Fibroblast of skin of abdomen (primary cell): Measurements from ENCODE around the gene BAD.

ENCODE experiments used
- DNase-seq: peaks from one replicate; pipeline ENCODE4 v3.0.0-alpha.2; 2013

The BAD gene

DNA sequence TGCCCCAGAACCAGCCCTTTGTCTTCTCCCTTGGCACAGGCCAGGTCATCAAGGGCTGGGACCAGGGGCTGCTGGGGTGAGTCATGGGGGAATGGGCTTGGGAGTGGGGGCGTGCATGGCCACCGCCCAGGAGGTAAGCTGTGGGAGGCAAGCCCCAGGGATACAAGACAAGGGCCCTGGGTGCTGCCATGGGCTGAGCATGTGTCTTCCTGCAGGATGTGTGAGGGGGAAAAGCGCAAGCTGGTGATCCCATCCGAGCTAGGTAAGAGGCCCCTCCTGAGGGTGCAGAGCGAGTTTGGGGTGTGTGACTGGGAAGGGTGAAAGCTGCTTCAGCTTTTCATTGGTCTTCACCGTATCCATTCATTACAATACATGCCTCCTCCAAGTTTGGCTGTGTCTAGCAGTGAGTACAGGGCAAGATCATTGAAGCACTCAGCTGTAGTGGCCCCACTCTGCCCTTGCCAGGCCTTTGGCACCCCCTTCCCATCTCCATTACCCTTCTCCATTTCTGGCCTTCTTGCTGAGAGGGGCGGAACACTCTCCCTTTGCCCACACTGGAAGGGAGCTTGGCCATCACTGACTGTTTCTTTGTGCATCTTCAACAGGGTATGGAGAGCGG is 41.1 kb downstream of the BAD start:
- DNase-seq, result no peak

DNA sequence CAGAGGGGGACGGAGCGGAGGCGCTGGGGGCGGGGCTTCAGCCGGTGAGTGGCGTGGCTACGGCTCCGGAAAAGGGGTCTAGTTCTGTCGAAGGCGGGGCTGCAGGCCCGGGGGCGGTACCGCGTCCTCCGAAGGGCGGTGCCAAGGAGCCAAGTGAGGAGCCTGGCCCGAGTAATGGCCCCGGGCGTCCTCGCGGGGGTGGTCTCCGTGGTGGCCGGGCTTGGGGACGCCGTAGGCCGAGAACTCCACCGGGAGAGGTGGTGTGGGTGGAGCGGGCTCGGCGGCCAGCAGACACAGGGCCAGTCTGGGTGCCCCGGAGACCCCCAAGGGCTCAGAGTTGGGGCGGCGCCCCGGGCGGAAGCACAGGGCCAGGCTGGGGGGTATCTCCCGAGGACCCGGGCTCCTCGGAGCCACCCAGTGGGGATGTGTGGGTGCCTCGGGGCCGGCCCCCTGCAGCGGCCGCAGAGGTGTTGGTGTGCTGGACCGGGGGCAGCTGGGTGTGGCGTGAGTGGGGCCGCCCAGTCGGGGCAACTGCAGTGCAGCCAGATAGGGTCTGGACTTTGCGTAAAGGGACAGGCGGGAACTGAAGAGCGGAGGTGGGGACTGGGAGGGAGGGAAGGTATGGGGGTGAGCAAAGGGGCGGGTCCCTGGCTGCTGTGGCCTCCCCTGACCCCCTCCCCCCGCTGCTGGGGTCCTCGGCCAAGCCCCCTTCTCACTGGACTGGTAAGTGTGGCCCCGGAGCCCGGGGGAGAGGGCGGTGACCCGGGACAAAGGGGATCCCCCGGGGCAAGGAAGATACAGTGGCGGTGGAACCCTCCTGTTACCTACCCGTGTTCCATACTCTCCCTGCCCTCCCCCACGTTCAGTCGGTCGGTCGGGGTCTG is 42.7 kb downstream of the BAD start:
- DNase-seq, result no peak

DNA sequence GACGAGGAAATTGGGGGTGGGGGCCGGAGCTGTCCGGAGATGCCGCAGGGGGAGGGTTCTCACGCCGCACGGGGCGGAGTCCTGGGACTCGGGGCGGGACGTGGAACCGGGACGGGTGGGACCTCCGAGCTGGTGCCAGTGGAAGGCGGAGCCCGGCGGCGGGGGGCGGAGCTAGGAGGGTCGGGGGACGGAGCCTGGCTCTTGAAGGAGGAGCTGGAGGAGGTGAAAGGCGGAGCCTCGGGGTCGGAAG is 43.3 kb downstream of the BAD start:
- DNase-seq, result peak; percentile 99

DNA sequence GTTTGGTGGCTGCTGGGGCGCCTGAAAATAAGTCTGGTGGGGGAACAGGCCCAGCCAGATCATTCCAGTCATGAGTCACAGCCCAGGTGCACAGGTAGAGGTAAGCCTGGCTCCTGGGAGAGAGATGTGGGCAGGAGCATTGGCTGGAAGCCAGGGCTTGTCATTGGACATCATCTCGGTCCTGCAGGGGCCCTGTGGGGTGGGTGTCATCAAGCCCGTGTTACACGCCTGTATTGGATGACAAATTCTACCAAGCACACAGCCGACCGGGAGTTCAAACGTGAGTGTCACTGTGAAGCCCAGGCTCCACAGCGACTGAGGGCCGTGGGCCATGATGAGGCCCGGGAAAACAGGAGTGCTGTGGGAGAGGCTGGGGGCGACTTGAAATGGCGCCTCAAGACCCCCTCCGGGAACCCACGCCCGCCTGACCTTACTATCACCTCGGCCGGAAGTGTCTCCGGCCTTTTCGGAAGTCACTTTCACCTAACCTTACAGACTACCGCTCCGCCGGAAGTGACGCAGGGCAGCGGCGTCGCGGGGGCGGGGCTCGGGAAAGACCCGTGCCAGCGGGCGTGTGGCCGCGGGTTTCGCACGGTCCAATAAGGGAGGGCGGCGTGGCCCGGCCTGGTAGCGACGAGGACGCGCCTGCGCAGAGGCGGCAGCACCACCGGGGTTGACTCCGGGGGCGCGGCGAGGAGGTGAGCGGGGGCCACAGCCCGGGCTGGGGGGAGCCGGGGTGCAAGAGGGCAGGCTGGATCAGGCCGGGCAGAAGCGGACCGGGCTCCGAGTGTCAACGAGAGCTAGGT is 43.8 kb downstream of the BAD start, which contains the start of gene FKBP2:
Gene FKBP2, plus strand, starts transcription at position 661 of the 806 bp plus-strand sequence. CDS start 1,293 bp downstream, outside the sequence.
- DNase-seq, result peak; percentile 97

DNA sequence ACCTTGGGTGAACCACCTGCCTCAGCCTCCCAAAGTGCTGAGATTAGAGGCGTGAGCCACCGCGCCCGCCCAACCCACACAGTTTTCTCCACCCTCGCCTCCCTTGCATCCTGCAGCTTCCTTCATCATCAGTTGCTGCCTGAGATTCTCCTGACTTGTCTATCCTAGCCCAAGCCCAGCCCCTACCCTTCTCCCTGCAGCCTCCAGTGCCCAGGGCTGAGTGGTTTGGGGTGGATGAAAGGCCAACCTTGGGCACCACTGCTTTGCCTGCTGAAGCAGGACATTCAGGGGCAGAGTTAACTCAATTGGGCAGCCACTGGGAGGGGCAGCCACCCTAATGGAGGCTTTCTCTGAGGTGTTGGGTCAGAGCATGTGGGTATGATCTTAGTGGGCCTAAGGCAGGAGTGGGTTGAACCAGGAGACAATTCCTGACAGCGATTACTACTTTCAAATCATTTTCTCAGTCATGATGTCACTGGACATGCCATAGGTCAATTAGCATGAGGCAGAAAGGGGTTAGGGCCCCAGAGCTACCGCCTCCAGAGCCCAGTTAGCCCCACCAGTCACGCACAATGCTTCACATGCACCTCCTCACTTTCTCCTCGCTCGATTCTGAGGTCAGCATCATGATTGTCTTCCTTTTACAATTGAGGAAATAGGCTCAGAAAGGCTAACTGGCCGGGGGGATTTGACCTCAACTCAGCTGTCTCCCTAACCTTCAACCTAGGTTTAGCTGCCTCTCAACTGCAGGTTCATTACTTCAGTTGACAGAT is 44.6 kb downstream of the BAD start:
- DNase-seq, result no peak

DNA sequence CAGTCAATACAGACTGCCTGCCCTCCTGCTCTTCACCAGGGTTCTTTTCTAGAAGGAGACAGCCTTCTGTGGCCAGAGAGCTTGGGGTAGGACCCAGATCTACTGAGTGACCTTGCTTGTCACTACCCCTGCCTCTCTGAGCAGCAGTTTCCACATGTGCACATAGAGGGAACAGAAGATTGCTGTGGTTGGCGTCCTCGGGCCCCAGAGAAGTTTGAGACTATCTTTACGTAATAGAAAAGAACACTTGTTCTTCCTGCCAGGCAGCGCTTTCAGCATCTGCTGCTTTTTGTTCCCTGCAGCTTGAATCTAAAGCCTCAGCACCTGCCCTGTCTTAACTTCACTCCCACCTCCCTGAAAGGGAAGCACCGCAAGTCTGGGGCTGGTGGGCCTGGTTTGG is 45.5 kb downstream of the BAD start:
- DNase-seq, result no peak

DNA sequence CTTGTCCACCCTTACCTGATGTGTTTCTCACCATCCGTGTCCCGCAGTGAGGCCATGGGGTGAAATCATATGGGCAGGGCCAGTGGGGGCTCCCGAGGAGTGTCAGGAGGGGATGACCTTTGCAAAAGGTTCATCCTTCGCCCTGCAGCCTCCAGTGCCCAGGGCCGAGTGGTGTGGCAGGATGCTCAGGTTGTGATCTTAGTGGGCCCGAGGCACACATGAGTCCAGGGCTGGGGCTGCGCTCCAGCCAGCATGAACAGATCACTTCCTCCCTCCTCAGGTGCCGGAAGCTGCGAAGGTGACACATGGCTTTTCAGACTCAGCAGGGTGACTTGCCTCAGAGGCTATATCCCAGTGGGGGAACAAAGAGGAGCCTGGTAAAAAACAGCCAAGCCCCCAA is 46.4 kb downstream of the BAD start:
- no peak for DNase-seq

DNA sequence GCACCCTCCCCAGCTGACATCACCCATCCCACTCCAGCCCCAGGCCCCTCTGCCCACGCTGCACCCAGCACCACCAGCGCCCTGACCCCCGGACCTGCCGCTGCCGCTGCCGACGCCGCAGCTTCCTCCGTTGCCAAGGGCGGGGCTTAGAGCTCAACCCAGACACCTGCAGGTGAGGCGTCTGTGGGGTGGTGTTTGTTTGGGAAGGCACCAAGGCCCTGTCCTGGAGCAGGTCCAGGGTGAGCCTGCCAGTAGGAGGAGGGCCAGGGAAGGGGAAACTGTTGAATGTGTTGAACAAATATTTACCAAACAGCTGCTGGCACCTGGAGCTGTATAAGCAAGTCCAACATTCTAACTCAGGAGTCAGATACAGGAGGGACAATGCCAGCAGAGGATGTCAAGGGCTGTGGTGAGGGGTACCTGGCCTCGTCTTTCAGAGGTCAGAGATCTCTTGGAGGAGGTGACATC is 46.9 kb downstream of the BAD start:
- no peak for DNase-seq

DNA sequence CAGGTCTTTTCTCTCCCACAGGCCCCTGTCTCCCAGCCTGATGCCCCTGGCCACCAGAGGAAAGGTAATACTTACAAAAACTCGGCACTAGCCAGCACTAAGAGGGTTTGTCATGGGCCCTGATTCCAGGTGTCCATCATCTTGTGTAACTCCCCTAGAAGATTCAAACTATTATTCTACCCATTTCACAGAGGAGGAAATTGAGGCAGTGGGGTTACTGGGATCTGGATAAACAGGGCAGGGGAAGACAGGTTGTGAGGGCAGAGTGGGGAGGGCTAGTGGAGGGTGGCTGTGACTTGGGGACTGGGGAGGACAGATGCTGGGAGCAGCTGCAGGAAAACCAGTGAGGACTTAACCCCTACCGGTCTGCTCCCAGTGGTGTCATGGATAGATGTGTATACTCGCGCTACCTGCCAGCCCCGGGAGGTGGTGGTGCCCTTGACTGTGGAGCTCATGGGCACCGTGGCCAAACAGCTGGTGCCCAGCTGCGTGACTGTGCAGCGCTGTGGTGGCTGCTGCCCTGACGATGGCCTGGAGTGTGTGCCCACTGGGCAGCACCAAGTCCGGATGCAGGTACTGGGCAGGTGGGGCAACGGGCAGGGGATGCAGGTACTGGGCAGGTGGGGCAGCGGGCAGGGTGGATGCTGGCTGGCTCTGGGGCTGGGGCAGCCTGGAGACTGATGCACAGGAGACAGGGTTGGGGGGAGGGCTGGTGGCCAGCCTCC is 48.9 kb downstream of the BAD start:
- DNase-seq, result no peak

DNA sequence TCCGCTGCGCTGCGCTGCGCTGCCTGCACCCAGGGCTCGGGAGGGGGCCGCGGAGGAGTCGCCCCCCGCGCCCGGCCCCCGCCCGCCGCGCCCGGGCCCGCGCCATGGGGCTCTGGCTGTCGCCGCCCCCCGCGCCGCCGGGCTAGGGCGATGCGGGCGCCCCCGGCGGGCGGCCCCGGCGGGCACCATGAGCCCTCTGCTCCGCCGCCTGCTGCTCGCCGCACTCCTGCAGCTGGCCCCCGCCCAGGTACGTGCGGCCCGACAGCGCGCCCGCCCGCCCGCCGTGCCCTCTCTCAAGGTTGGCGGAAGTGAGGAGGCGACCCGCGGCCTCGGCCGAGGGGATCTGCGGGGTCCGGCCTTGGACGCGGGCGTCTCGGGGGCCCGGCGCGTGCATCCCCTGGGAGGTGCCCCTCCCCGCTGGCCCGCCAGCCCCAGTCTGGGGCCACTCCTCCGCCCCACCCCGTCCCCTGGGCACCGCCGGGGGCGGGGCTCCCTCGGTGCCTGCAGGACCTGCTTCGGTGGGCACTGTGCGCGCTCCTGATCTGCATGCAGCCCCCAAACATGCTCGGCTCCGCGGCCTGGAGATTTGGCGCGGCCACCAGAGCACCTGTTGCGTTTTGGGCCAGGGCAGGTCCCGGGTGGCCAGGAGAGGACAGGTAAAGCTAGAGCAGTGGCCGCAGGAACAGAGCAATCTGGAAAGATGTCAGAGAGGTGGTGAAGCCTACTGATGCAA is 49.7 kb downstream of the BAD start:
- no peak for DNase-seq

DNA sequence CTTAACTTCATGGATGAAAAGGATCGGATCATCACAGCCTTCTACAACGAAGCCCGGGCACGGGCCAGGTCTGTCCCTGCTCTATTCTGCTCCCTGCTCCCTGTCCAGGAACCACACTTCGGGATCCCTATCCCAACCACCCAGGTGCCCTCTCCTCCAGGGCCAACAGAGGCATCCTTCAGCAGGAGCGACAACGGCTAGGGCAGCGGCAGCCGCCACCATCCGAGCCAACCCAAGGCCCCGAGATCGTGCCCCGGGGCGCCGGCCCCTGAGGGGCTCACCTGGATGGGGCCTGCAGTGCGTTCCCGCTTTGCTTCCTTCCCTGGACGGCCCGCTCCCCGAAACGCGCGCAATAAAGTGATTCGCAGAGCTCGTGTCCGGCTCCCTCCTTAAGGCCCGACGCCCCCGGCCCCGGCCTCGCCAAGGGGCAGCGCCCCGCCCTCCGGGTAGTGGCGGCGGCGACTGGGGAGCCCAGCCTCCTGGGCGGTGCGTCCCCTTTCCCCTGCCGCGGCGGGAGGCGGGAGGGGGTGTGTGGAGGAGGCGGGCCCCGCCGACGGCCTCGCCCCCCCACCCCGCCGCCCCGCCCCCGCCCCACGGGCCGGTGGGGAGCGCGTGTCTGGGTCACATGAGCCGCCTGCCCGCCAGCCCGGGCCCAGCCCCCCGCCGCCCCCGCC is 50.4 kb downstream of the BAD start, which contains the start of gene VEGFB:
Gene VEGFB, plus strand, starts transcription at position 672 of the 674 bp plus-strand sequence. CDS start 250 bp downstream, outside the sequence.
- DNase-seq, result peak; percentile 60

DNA sequence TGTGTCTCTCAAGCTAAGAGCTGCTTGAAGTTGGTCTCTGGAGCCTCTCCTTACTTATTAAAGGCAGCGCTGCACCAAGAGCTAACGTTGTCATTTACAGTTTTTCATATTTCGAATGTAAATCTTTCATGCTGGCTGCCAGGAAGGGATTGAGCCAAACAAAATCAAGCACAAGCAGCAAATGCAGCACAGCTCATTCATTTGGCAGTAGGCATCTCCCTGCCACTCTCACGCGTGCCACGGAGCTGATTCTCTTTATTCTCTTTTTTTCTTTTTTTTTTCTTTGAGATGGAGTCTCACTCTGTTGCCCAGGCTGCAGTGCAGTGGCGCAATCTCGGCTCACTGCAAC is 51.5 kb downstream of the BAD start:
- DNase-seq, result no peak

DNA sequence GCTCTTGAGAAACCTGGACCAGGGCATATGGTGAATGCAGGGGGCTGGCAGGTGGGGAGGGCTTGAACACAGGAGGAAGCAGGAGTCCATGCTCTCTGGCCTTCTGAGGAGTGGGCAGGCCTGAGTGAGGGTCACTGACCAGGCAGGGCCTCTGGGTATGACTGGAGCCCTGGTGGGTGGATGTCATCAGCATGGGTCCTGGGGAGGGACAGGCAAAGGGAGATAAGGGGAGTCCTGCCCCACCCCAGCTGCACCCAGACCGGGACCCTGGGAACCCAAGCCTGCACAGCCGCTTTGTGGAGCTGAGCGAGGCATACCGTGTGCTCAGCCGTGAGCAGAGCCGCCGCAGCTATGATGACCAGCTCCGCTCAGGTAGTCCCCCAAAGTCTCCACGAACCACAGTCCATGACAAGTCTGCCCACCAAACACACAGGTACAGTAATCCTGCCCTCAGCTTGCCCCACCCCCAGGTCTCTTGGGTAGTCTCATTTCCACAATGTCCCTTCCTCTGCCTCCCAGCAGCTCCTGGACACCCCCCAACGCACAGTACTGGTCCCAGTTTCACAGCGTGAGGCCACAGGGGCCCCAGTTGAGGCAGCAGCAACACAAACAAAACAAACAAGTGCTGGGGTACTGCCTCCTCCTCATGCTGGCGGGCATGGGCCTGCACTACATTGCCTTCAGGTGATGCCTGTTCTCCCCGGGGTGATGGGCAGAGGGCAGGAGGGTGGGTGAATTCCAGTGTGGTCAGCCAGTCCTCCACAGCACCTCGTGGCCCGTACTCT is 52.1 kb downstream of the BAD start:
- DNase-seq, result no peak

DNA sequence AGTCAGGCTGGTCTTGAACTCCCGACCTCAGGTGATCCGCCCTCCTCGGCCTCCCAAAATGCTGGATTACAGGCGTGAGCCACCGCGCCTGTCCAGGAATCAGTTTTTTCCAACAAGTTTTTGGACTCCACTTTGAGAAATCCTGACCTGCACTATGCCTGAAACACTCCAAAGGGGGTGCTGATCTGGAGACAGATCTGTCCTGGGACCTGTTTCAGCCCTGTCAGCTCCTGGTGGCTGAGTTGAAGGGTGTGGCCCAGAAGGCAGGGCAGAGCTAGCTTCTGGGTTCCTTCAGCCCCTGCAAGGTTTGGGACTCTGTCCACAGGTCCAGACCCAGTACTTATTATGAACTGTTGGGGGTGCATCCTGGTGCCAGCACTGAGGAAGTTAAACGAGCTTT is 52.9 kb downstream of the BAD start:
- no peak for DNase-seq

DNA sequence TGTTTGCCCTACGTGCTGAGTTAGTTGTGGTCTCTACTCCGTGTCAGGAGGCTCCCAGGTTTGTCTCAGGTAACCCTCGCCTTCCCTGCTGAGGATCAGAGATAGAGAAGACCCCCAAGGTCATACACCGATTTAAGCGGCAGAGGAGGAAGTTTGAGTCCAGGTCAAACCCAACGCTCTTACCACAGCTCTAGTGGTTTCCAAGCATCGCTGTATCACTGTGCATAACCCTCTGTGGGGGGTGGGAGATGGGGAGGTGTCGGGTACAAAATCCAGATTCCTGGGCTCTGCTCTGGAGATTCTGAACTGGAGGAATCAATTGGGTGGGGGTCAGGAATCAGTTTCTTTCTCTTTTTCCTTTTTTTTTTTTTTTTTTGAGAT is 53.5 kb downstream of the BAD start:
- no peak for DNase-seq

DNA sequence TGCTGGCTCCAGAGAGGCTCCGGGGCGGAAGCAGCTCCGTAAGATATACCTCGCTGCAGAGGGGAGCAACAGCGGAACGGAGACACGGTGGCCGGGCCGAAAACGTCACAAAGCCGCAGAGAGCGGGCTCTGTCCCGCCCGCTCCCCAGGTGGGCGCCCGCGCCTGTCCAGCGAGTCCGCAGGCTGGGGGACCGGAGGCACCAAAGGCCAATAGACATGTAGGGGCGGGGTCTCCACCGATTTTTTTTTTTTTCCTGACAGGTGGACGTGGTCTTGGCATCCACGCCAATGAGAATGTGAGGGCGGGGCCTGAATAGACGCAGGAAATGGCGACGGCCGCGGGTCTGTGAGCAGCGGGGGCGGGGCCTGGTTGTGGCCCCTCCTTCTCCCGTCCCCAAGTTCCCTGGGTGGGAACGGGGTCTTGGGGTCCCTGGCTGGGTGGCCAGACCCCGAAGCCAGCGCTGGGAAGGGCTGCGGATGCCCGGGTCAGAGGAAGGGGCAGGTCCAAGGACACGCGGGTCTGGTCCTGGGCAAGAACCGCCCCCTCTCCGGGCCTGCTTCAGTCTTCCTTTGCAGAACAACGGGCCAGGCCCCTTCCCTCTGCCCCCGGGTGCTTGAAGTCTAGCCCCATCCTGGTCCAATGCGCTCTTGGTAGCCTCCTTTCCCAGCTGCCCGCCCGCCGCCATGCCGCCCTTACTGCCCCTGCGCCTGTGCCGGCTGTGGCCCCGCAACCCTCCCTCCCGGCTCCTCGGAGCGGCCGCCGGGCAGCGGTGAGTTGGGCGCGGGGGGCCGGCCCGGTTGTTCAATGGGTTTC is 54.1 kb downstream of the BAD start, which contains the start of gene DNAJC4:
Gene DNAJC4, plus strand, starts transcription at position 378 of the 814 bp plus-strand sequence. Its CDS starts 307 bp downstream, at position 685.
- peak; percentile 86 for DNase-seq

DNA sequence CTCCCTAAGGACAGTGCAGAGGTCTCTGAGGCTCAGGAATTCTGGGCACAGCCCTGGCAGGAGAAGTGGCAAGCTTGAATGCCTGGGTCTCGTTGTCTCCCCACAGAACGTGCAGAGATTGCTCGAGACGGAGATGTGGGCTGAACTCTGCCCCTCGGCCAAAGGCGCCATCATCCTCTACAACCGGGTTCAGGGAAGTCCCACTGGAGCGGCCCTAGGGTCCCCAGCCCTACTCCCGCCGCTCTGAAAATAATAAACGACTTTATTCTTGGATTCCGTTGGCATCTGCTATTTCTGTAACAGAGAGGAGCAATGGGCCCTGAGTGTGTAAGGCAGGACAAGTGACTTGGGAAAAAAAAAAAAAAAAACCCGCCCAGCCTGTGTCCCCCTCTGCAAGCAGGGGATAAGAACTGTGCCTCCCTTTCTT is 54.7 kb downstream of the BAD start:
- DNase-seq, result no peak

DNA sequence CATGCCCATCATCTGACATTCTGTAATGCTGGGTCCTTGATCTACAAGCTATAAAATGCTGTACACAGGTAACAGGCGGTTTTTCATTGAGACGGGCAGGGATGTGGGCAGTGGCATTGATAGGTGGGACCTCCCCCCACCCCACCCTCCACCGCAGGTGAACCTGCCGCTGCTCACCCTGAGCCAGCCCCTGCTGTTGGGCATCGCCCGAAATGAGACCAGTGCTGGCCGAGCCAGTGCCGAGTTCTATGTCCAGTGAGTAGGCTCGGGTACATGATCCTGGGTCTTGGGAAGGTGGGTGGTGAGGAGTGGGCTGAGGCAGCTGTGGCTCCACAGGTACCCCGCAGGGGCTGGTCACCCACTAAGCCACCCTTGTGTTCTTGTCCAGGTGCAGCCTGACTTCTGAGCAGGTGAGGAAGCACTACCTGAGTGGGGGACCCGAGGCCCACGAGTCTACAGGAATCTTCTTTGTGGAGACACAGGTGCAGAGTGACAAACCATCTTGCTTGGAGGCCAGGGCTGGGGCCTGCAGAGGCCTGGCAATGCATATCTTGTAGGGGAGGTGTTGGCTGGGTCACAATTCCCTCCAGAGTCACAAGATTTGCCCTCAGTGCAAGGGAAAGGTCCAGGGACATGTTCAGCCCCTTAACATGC is 55.2 kb downstream of the BAD start:
- DNase-seq, result no peak
